Measurements from ENCODE around the gene GFI1.
A peak's percentile ranks its signal among the peaks of the same experiment; 100 is the strongest.
"Not testable (repeated sequence)": the region's sequence is repeated elsewhere in the genome, so short reads cannot be mapped to it uniquely, and the experiment has no call there.

GFI1 gene

GRCh38 chr1:92486251-92487077 lies at the start of gene GFI1:
GFI1 (minus strand) TSS chr1:92486925; CDS start chr1:92483487, 3,438 bp downstream.
- peak; percentile 13 for DNase-seq

GRCh38 chr1:92532371-92532770 lies 45.6 kb upstream of the GFI1 start:
- not testable (repeated sequence) for DNase-seq

- not testable (repeated sequence) for DNase-seq
Observed at GRCh38 chr1:92531939-92532338, 45.2 kb upstream of the GFI1 start.

GRCh38 chr1:92527670-92528069 lies 40.9 kb upstream of the GFI1 start:
- DNase-seq: no peak

GRCh38 chr1:92524944-92525590 lies 38.3 kb upstream of the GFI1 start:
- not testable (repeated sequence) for DNase-seq

DNA sequence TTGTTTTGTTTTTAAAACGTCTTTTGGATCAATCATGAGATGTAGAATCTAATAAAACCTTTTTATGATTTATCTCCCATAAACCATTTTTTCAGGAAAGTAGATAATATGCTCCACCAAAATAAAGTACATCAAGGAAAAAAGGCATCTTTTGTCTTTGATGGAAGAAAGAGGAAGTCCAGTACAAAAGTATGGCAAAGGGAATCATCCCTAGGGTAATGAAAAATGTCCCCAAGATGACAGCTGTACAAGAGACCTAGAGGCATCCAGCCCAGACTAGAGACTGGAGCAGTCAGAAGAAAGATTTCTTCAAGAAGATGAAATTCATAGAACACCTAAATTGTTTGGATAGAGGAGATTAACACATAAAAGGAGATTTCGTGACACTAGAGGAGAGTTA lies 32.3 kb upstream of the GFI1 start:
- DNase-seq: no peak

GRCh38 chr1:92516574-92516973 lies 29.8 kb upstream of the GFI1 start:
- no peak for DNase-seq

GRCh38 chr1:92515796-92516201 lies 29.1 kb upstream of the GFI1 start:
- DNase-seq: no peak

DNA sequence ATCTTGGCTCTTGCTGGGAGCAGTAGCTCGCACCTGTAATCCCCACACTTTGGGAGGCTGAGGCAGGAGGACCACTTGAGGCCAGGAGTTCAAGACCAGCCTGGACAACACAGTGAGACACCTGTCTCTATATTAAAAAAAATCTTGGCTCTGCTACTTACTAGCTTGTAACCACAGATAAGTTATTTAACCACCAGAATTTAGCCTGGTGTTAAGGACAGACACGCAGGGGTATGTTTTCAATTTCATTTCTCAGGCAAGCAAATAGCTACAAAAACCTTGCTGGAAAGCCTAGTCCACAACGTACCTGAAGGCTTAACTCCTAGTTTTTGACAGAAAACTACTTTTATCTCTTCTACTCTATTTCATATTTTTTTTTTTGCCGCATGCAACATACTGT lies 24.8 kb upstream of the GFI1 start:
- DNase-seq: no peak

- DNase-seq: no peak
Observed at GRCh38 chr1:92509619-92510018, 22.9 kb upstream of the GFI1 start.

GRCh38 chr1:92505015-92505692 lies 18.4 kb upstream of the GFI1 start:
- no peak for DNase-seq

GRCh38 chr1:92504291-92505014 lies 17.7 kb upstream of the GFI1 start:
- no peak for DNase-seq

DNA sequence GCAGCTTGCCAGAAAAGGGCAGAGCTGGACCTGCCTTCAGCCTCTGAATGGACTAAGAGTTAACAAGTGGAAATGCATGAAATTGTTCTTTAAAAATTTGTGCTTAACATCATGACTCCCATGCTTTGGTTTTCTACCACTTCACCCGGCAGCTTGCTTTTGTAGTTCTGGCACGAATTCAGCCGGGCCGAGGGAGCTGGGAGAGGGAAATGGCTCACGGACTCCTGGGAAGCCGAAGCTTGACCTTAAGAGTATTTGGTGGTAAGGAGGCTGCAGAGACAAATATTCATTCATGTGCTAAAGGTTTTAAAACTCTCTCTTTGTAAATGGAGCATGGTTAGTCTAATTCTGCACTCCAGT lies 17.2 kb upstream of the GFI1 start:
- DNase-seq: no peak

GRCh38 chr1:92503043-92503925 lies 16.6 kb upstream of the GFI1 start:
- DNase-seq: no peak

DNA sequence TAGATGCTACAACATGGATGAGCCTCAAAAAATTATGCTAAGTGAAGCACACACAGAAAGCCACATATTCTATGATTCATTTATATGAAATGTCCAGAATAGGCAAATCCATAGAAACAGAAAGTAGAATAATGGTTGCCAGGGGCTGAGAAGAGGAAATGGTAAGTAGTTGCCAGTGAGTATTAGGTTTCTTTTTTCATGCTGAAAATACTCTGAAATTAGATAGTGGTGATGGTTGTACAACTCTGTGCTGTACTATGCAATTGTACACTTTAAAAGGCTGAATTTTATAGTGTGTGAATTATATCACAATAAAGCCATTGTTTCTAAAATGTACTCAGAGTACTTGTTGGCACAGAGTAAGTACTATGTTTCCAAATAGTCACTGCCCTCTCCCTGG lies 15.5 kb upstream of the GFI1 start:
- no peak for DNase-seq

DNA sequence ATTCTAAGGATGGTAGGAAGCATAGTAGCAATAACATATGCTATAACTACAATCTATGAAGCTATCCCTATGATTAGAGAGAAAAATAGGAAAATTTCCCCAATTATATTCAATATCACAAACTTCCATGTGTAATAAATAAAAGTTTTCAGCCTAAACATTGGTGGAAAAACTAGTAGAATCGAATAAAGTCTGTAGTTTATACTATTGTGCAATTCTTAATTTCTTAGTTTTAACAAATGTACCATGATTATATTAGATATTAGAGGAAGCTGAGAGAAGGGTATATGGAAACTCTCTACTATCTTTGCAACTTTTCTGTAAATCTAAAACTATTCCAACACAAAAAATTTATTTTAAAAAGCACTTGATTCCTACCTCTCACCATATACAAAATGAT lies 13.8 kb upstream of the GFI1 start:
- DNase-seq: no peak

GRCh38 chr1:92495392-92496063 lies 8.8 kb upstream of the GFI1 start:
- DNase-seq: no peak

DNA sequence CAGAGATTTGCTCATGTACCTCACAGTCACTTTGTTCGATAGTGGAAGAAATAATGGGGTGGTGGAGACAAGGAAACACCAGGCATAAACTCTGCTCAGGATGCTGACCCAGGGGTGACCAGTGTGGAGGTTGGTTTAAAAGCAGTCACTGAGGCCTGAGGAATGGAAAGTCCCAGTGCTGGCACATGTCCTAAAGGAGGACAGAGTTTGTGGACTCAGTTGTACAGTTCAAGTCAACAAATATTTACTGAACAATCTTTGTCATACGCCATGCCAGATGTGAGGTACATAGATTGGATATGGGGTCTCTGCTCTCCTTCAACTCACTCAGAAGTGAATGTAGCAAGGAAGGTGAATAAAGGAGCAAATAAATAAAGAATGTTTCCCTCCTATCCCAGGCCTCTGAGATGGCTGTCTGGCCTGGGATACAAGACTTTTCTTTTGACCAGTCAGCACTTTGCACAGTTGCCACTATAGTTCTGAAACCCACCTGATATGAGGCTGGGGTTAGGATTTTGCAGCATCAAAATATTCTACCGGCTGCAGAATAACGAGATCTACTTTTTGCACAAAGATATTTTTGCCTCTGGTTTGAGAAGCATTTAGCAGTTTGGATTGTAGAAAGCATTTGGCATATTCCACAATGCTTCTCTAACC lies 7.9 kb upstream of the GFI1 start:
- no peak for DNase-seq

DNA sequence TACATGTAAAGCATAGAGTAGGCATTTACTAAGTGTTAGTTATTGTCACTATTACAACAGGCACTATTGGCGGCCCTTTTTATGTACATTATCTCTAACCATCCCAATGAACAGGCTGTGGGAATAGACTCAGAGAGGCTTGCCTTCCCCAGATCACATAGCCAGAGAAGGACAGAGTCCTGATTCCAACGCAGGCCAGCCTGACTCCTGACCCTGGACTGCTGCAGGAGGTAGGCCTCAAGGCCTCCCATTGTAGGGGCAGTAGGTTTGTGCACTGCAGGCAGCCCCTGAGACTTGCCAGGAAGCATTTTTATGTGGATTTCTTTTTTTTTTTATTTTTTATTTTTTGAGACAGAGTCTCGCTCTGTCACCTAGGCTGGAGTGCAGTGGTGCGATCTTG lies 6.4 kb upstream of the GFI1 start:
- DNase-seq: no peak

GRCh38 chr1:92488832-92489231 lies 2.1 kb upstream of the GFI1 start:
- DNase-seq: no peak

GRCh38 chr1:92488416-92488815 lies 1.7 kb upstream of the GFI1 start:
- DNase-seq: no peak

All from NCI-H774 (cell line).